Activated CD8-positive, alpha-beta memory T cell treated with anti-CD3 and anti-CD28 coated beads, Interleukin-2, amount 50 U/mL, for 24 hours (primary cell): ENCODE results near the gene IL18BP.

Experiments used
- DNase-seq: peaks from one replicate; pipeline ENCODE4 v3.0.0-alpha.2; 2020; ENCODE audit errors: extremely low read depth

The IL18BP gene

GRCh38 chr11:72045849-72046248 is 47.1 kb downstream of the IL18BP start:
- DNase-seq = no peak

DNA sequence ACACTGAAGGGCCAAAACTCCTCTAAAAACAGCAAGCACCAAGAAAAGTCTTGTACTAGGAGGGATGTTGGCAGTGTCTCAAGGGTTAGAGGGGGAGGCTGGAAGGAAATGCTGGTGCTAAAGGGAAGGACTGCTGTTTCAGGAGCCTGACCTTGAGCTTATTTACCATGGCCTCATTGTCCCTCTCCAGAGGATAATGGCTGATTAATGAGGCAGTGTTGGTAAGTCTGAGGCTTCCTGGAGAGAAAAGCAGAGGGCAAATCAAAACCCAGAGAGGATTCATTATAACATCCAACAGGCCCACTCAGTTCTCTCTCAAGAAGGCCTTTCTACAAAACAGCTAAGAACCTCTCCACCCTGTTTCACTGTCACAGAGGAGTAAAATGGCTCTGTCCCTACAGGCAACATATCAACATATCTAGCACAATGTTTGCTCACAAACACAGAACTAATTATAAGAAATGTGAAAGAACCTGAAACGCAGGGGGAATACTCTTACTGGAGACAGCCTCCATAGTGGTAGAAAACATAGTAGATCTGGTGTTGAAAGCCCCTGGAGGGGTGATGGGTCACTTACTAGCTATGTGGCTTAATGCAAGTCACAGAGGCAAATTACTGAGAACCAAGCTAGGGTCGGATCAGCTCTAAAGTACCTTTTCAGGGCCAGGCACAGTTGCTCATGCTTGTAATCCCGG is 50.2 kb downstream of the IL18BP start:
- no peak for DNase-seq
